GM18526 (cell line): ENCODE results near the gene SEMA3E.

Source experiments
- POLR2A ChIP-seq: IDR thresholded peaks from 3 replicates; pipeline ENCODE4 v1.6.1; 2011; ENCODE audit not compliant: insufficient read length; ENCODE audit errors: extremely low read depth

SEMA3E gene

GRCh38 chr7:83649701-83650100 is 762 bp upstream of the SEMA3E start:
- TF ChIP-seq POLR2A: no peak

DNA sequence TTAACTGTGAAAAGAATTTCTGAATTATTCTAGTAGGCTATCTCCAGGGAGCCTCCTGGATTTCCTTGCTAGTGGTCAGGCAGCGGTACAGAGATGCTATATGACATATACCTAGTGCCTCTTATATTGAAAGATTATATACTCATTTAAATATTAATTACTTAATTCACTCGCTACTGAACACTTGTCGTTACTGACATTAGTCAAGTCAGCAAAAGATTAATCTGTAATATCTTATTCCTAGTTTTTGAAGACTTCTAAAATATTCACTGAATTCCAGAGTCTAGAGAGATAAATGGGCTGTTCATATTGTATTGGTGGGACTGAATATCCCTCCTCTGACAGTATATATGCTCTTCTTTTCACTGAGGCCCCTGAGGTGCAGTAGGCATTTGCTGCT is 2.9 kb downstream of the SEMA3E start:
- no peak for TF ChIP-seq POLR2A

DNA sequence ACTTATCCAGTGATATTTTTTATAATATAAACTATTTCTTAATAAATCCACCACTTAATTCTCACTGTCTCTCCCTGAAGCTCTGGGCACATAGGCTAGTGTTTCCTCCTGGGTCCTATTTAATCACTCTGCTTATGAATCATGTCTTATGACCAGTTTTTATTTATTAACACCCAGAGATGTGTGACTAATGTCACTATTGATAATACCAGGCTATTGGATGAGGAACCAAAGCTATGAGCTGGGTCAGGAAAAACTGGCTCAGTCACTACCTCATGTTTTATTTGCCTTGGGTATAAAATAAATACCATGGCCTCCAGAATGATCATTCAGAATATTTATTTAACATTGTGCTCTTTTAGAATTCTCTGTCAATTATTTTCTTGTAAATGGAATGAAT is 5.2 kb downstream of the SEMA3E start:
- no peak for TF ChIP-seq POLR2A

DNA sequence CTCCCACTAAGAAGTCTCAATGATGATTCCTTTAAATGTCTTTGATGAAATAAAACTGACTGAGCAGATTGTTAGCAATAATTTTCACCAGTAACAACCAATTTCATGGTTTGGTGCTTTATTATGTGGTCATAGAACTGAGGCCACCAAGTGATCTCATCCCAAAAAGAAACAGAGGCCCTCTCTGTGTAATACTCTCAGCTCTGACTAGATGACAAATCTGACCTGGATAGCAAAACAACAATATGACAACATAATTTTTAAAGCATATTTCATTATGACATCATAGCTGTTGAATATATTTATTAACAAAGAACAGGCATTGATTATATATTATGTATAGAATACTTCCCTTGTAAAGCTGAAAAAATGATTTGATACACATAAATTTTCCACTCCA is 5.9 kb downstream of the SEMA3E start:
- no peak for TF ChIP-seq POLR2A

GRCh38 chr7:83640731-83641537 is 8.0 kb downstream of the SEMA3E start:
- TF ChIP-seq POLR2A: no peak

DNA sequence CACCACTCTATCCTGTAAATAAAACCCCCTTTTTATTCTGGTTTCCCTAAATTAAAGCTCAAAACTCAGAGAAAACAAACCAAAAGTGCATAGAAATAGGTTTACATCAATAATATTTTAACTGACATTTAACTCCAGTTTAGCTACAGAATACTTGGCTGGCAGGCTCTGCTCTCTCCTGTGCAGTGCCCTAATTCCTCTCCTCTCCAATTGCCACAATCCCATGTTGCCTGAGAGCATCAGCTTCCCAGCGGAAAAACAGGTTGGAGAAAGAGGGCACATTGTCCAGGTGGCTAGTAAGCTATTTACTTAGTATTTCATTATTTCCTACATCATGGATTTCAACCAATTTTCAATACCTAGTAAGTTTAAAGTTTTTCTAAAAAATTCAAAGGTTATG is 8.7 kb downstream of the SEMA3E start:
- no peak for TF ChIP-seq POLR2A

GRCh38 chr7:83633516-83633915 is 15.4 kb downstream of the SEMA3E start:
- TF ChIP-seq POLR2A: no peak

GRCh38 chr7:83629117-83629880 is 19.6 kb downstream of the SEMA3E start:
- TF ChIP-seq POLR2A: no peak

DNA sequence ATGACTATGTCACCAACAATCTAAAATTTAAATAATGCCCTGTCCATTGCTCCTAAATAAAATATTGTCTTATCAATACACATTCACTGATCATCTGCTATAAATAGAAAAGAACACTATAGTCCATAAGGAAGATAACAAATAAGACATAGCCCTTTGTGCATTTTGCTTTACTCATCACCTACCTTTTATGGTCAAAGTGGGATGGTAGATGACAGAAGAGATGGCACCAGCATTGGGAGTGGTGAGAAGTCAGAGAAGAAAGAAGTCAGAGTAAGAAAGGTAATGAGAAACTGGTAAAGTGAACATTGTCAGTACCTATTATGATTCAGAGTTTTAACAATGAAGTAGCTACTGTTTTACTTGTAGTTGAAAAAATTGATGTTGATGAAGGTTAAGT is 31.1 kb downstream of the SEMA3E start:
- no peak for TF ChIP-seq POLR2A

- TF ChIP-seq POLR2A: no peak
Measured at GRCh38 chr7:83614112-83614511, 34.8 kb downstream of the SEMA3E start.

GRCh38 chr7:83613232-83613631 is 35.7 kb downstream of the SEMA3E start:
- no peak for TF ChIP-seq POLR2A

GRCh38 chr7:83611776-83612175 is 37.2 kb downstream of the SEMA3E start:
- TF ChIP-seq POLR2A: no peak

GRCh38 chr7:83610649-83611304 is 38.2 kb downstream of the SEMA3E start:
- no peak for TF ChIP-seq POLR2A

DNA sequence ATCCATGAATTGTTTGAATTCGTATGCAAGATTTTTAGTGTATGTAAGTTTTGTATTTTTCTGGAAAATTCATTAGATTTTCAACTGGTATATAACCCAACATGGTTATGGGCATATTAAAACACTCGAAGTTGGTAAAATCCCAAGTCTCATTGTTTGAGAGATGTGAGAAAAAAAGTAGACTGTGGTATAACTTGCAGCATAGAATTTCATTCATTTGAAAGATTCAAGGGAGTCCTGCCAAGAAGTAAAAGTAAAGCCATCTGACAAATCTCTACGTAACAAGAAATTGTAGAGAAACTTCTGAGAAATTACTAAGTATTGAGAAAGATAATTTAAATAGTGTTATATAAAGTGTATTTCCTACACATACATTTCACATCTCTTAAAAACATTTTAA is 40.2 kb downstream of the SEMA3E start:
- no peak for TF ChIP-seq POLR2A

GRCh38 chr7:83603649-83604048 is 45.3 kb downstream of the SEMA3E start:
- TF ChIP-seq POLR2A: no peak

GRCh38 chr7:83599131-83599530 is 49.8 kb downstream of the SEMA3E start:
- no peak for TF ChIP-seq POLR2A

- no peak for TF ChIP-seq POLR2A
Measured at GRCh38 chr7:83593921-83594475, 54.9 kb downstream of the SEMA3E start.
